ENCODE measurements around the gene KLRC2.

DNA sequence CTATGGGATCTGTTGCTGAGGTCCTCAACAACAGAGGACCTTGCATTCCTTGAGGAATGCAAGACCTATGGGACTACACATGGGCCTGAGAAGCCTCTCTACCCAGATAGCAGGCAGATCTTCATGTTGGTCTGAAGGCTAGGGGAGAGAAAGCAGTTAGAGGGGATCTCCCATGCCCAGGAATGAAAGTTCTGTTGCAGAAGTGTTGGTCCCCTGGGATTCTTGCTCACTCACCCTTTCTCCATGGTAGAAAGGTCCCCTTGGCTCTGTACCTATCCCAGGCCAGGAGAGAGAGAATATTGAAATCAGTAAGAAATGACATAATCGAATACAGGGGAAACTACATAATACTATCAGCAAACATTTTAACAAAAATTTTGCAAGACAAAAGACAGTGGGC lies 33.9 kb upstream of the KLRC2 start:
- no peak for TF ChIP-seq POLR2A (IDR thresholded peaks at IDR 0.05)
- TF ChIP-seq, protein P1, sequence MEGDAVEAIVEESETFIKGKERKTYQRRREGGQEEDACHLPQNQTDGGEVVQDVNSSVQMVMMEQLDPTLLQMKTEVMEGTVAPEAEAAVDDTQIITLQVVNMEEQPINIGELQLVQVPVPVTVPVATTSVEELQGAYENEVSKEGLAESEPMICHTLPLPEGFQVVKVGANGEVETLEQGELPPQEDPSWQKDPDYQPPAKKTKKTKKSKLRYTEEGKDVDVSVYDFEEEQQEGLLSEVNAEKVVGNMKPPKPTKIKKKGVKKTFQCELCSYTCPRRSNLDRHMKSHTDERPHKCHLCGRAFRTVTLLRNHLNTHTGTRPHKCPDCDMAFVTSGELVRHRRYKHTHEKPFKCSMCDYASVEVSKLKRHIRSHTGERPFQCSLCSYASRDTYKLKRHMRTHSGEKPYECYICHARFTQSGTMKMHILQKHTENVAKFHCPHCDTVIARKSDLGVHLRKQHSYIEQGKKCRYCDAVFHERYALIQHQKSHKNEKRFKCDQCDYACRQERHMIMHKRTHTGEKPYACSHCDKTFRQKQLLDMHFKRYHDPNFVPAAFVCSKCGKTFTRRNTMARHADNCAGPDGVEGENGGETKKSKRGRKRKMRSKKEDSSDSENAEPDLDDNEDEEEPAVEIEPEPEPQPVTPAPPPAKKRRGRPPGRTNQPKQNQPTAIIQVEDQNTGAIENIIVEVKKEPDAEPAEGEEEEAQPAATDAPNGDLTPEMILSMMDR (IDR thresholded peaks at IDR 0.05) = no peak
